Suprapubic skin (tissue), 4 donors: ENCODE measurements around the gene SOHLH2. TPM values are rescaled to one million over a fixed set of nuclear protein-coding genes. Genes with fewer than 3 reads are reported as not detected.

Source experiments
- DNase-seq, 2 donors: peaks; one replicate each; pipeline ENCODE4 v3.0.0-alpha.2; 2019; ENCODE audit warnings: low spot score in 2 of 2
- H3K27ac ChIP-seq: fragments of 200-600 bp; sonication (generic); one replicate; pipeline ENCODE4 v1.5.1; 2019
- H3K27me3 ChIP-seq: fragments of 200-600 bp; sonication (generic); one replicate; pipeline ENCODE4 v1.5.1; 2019
- H3K36me3 ChIP-seq: fragments of 200-600 bp; sonication (generic); one replicate; pipeline ENCODE4 v1.5.1; 2019
- H3K4me1 ChIP-seq: fragments of 200-600 bp; sonication (generic); one replicate; pipeline ENCODE4 v1.5.1; 2019
- H3K4me3 ChIP-seq: fragments of 200-600 bp; sonication (generic); one replicate; pipeline ENCODE4 v1.5.1; 2019; ENCODE audit warnings: mild to moderate bottlenecking
- H3K9me3 ChIP-seq: fragments of 200-600 bp; sonication (generic); one replicate; pipeline ENCODE4 v1.5.1; 2019
- CTCF ChIP-seq, 2 donors: fragments of 200-600 bp in 1 of 2; fragments of 450-650 bp in 1 of 2; sonication (generic) in 1 of 2; IDR thresholded peaks; one replicate each; pipeline ENCODE4 v1.5.1; 2016 to 2019; ENCODE audit warnings: antibody characterized with exemption in 2 of 2, mild to moderate bottlenecking in 1 of 2, moderate library complexity in 1 of 2
- EP300 ChIP-seq: sonication (generic); formaldehyde crosslinking; IDR thresholded peaks from one replicate; pipeline ENCODE4 v1.6.1; 2017; ENCODE audit warnings: antibody characterized with exemption
- POLR2A ChIP-seq, 2 donors: fragments of 450-650 bp; IDR thresholded peaks; one replicate each; pipeline ENCODE4 v1.6.1; 2017; ENCODE audit warnings: antibody characterized with exemption in 2 of 2, mild to moderate bottlenecking in 2 of 2, moderate library complexity in 2 of 2
- POLR2AphosphoS5 ChIP-seq, 3 donors: sonication (generic); formaldehyde crosslinking; IDR thresholded peaks; one replicate each; pipeline ENCODE4 v1.6.1; 2017; ENCODE audit warnings: antibody characterized with exemption in 3 of 3
- WGBS: methylation state at CpG from one replicate; pipeline ENCODE4 v1.1.5; 2018; 5-methylcytosine and 5-hydroxymethylcytosine counted together
- total RNA-seq, 4 donors: library from RNA; depleted of rRNA; stranded (reverse); fragments of >200 nt; gene quantifications; one replicate each; pipeline ENCODE4 v1.1.0, GENCODE V29; 2016

Gene SOHLH2
- total RNA-seq, 4 donors from 2014 or later, result 0.21 TPM; not detected in 3

DNA sequence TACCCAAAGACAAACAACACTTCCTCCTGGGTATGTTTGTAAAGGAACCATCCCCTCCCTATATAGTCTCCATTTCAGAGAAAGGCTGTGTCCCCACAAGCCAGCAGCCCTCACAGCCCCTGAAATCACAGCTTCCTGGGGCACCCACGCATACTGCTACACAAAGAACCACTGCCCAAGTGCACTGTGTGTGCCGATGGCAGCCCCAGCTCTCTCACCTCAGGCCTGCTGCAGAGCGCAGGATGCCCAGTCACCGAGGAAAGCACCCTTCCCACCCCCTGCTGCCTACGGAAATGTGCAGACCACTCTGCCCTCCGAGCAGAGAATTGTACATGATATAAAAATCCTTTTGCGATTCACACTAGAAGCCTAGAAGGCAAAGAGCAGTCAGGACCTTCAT, 39.4 kb downstream of the SOHLH2 start:
- 79% methylated on average over 5 of the region's 7 CpGs for WGBS
- TF ChIP-seq POLR2A (IDR thresholded peaks at IDR 0.05) (no peak), POLR2AphosphoS5 (IDR thresholded peaks at IDR 0.05) (no peak), EP300 (no peak), CTCF (IDR thresholded peaks at IDR 0.05) (no peak)
- Histone ChIP-seq H3K27me3 (no peaks in the 10 kb centered on the region), H3K27ac (no peak overlapping the region), H3K4me3 (no peak overlapping the region), H3K9me3 (no peaks in the 10 kb centered on the region), H3K4me1 (no peaks in the 10 kb centered on the region), H3K36me3 (no peaks in the 10 kb centered on the region)
- no peak for DNase-seq

- H3K27ac ChIP-seq, result no peak overlapping the region
- 83% methylated on average over 4 of the region's 4 CpGs for WGBS
- no peak overlapping the region for H3K4me3 ChIP-seq
- H3K27me3 ChIP-seq, result no peaks in the 10 kb centered on the region
- no peaks in the 10 kb centered on the region for H3K4me1 ChIP-seq
- H3K36me3 ChIP-seq, result no peaks in the 10 kb centered on the region
- no peaks in the 10 kb centered on the region for H3K9me3 ChIP-seq
- DNase-seq, result no peak
- TF ChIP-seq EP300 (no peak), CTCF (IDR thresholded peaks at IDR 0.05) (no peak), POLR2A (IDR thresholded peaks at IDR 0.05) (no peak), POLR2AphosphoS5 (IDR thresholded peaks at IDR 0.05) (no peak)
Measured at GRCh38 chr13:36173571-36174322, 40.6 kb downstream of the SOHLH2 start.

- Histone ChIP-seq H3K4me3 (no peak overlapping the region), H3K4me1 (no peaks in the 10 kb centered on the region), H3K9me3 (no peaks in the 10 kb centered on the region), H3K27ac (no peak overlapping the region), H3K36me3 (no peaks in the 10 kb centered on the region), H3K27me3 (no peaks in the 10 kb centered on the region)
- TF ChIP-seq POLR2A (IDR thresholded peaks at IDR 0.05) (no peak), CTCF (IDR thresholded peaks at IDR 0.05) (no peak), POLR2AphosphoS5 (IDR thresholded peaks at IDR 0.05) (no peak)
- DNase-seq, result no peak
- WGBS, result 77% methylated on average over 5 of the region's 5 CpGs
Measured at GRCh38 chr13:36166046-36166445, 48.3 kb downstream of the SOHLH2 start.

- DNase-seq, result no peak
- 64% methylated on average over 7 of the region's 7 CpGs for WGBS
- no peak overlapping the region for H3K4me3 ChIP-seq
- no peak overlapping the region for H3K27ac ChIP-seq
- no peaks in the 10 kb centered on the region for H3K4me1 ChIP-seq
- no peaks in the 10 kb centered on the region for H3K27me3 ChIP-seq
- H3K9me3 ChIP-seq, result no peaks in the 10 kb centered on the region
- TF ChIP-seq POLR2AphosphoS5 (IDR thresholded peaks at IDR 0.05), result no peak
- TF ChIP-seq EP300, result no peak
- TF ChIP-seq POLR2A (IDR thresholded peaks at IDR 0.05), result no peak
- TF ChIP-seq CTCF (IDR thresholded peaks at IDR 0.05), result no peak
- no peaks in the 10 kb centered on the region for H3K36me3 ChIP-seq
Measured at GRCh38 chr13:36163809-36164308, 50.5 kb downstream of the SOHLH2 start.

DNA sequence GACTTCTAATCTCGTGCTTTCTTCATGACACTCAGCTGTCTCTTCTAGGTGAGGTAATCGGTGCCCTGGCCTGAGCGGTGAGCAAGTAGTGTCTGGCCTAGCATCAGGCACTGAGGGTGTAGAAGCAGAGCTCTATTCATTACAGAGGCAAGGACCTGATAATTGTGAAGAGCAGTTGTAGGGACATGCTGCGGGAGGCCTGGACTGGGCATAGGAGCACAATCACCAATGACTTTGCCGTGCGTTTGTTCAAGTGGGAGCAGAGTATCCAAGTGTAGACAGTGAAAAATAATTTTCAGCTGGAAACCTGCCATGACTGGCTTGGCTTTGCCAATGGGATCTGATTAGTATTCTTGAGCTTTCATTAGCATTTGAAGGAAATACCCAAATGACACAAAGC, 51.1 kb downstream of the SOHLH2 start:
- H3K9me3 ChIP-seq, result no peaks in the 10 kb centered on the region
- no peaks in the 10 kb centered on the region for H3K36me3 ChIP-seq
- H3K4me1 ChIP-seq, result no peaks in the 10 kb centered on the region
- TF ChIP-seq POLR2AphosphoS5 (IDR thresholded peaks at IDR 0.05) (no peak), EP300 (no peak), CTCF (IDR thresholded peaks at IDR 0.05) (no peak), POLR2A (IDR thresholded peaks at IDR 0.05) (no peak)
- no peak for DNase-seq
- H3K27me3 ChIP-seq, result no peaks in the 10 kb centered on the region
- WGBS, result 73% methylated on average over 6 of the region's 6 CpGs
- no peak overlapping the region for H3K27ac ChIP-seq
- H3K4me3 ChIP-seq, result no peak overlapping the region
